Breast epithelium (tissue), 3 donors: ENCODE measurements around the gene TSFM.

ENCODE experiments used
- POLR2A ChIP-seq: fragments of 450-650 bp; IDR thresholded peaks from one replicate; pipeline ENCODE4 v1.6.1; 2016; ENCODE audit warnings: antibody characterized with exemption, mild to moderate bottlenecking, moderate library complexity
- POLR2AphosphoS5 ChIP-seq, 3 donors: sonication (generic); formaldehyde crosslinking; IDR thresholded peaks; one replicate each; pipeline ENCODE4 v1.6.1; 2017; ENCODE audit warnings: antibody characterized with exemption in 3 of 3
- TF ChIP-seq, protein P1 (sequence below), 3 donors: fragments of 450-650 bp; IDR thresholded peaks; one replicate each; pipeline ENCODE4 v1.5.1; 2016 to 2017; ENCODE audit warnings: antibody characterized with exemption in 3 of 3, mild to moderate bottlenecking in 3 of 3, moderate library complexity in 3 of 3

DNA sequence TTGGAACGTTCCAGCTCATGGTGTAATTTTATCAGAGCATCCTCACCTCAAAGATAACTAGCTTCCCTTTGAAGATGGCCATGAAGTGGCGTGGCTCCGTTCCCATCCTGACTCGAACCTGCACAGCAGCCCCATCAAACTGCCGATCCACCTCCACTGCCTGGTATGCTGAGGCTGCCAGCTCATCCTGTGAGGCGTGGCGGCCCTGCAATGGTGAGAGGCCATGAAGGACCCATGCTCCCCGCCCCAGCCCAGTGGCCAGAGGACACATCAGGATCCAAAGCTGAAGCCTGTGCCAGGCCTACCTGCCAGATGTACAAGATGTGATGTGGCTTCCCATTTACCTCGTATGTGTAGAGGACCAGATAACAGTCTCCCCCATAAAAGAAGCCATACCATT lies 24.7 kb downstream of the TSFM start:
- TF ChIP-seq, protein P1, sequence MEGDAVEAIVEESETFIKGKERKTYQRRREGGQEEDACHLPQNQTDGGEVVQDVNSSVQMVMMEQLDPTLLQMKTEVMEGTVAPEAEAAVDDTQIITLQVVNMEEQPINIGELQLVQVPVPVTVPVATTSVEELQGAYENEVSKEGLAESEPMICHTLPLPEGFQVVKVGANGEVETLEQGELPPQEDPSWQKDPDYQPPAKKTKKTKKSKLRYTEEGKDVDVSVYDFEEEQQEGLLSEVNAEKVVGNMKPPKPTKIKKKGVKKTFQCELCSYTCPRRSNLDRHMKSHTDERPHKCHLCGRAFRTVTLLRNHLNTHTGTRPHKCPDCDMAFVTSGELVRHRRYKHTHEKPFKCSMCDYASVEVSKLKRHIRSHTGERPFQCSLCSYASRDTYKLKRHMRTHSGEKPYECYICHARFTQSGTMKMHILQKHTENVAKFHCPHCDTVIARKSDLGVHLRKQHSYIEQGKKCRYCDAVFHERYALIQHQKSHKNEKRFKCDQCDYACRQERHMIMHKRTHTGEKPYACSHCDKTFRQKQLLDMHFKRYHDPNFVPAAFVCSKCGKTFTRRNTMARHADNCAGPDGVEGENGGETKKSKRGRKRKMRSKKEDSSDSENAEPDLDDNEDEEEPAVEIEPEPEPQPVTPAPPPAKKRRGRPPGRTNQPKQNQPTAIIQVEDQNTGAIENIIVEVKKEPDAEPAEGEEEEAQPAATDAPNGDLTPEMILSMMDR (IDR thresholded peaks at IDR 0.05): no peak
- TF ChIP-seq POLR2A (no peak), POLR2AphosphoS5 (IDR thresholded peaks at IDR 0.05) (no peak)
